ENCODE results near the gene RHBDF2.

Gene RHBDF2

GRCh38 chr17:76498876-76499251 lies 2.4 kb downstream of the RHBDF2 start:
- DNase-seq (ENCODE audit: extremely low spot score) = no peak
- ChIA-PET CTCF (interaction anchor here (1.2 to 1.7 kb wide), 3 partner anchors 32 to 42 kb away, joined by 3 to 4 read pairs (median 4); partner anchors contain the start of genes AANAT and PRCD), POLR2A (interaction anchor here (1.6 to 2.2 kb wide), 2 partner anchors 9 to 172 kb away, joined by 5 to 6 read pairs; no protein-coding TSS in a partner anchor)
- TF ChIP-seq NFRKB (IDR thresholded peaks at IDR 0.05) = no peak
- no peak for TF ChIP-seq SP1 (IDR thresholded peaks at IDR 0.05)
- no peak for TF ChIP-seq TARDBP (IDR thresholded peaks at IDR 0.05)
- no peak for TF ChIP-seq HDGF (IDR thresholded peaks at IDR 0.05; ENCODE audit: borderline replicate concordance)
- no peak for TF ChIP-seq CTBP1 (IDR thresholded peaks at IDR 0.05; ENCODE audit: borderline replicate concordance)
- no peak for TF ChIP-seq BHLHE40 (IDR thresholded peaks at IDR 0.05; ENCODE audit: borderline replicate concordance)
- TF ChIP-seq FOXM1 (IDR thresholded peaks at IDR 0.05; ENCODE audit: borderline replicate concordance) = no peak
- TF ChIP-seq ZNF384 (IDR thresholded peaks at IDR 0.05) = no peak
- TF ChIP-seq SUZ12 (IDR thresholded peaks at IDR 0.05) = no peak
- no peak for TF ChIP-seq L3MBTL2 (conservative IDR thresholded peaks at IDR 0.05)
- TF ChIP-seq LEF1 (IDR thresholded peaks at IDR 0.05; ENCODE audit: borderline replicate concordance) = no peak
- TF ChIP-seq FOXK2 (IDR thresholded peaks at IDR 0.05) = no peak
- no peak for TF ChIP-seq ARNT (IDR thresholded peaks at IDR 0.05)
- TF ChIP-seq FOXA1 (IDR thresholded peaks at IDR 0.05) = no peak
- no peak for TF ChIP-seq ELF4 (IDR thresholded peaks at IDR 0.05)
- TF ChIP-seq, protein P1, sequence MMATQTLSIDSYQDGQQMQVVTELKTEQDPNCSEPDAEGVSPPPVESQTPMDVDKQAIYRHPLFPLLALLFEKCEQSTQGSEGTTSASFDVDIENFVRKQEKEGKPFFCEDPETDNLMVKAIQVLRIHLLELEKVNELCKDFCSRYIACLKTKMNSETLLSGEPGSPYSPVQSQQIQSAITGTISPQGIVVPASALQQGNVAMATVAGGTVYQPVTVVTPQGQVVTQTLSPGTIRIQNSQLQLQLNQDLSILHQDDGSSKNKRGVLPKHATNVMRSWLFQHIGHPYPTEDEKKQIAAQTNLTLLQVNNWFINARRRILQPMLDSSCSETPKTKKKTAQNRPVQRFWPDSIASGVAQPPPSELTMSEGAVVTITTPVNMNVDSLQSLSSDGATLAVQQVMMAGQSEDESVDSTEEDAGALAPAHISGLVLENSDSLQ (IDR thresholded peaks at IDR 0.05) = no peak

GRCh38 chr17:76497979-76498875 lies 3.0 kb downstream of the RHBDF2 start:
- POLR2A ChIA-PET = interaction anchor here (1.6 to 2.2 kb wide), 2 partner anchors 8 to 173 kb away, joined by 5 to 6 read pairs; no protein-coding TSS in a partner anchor
- CTCF ChIA-PET = interaction anchor here (1.2 to 1.7 kb wide), 3 partner anchors 9 to 40 kb away, joined by 3 to 4 read pairs (median 4); partner anchors contain the start of gene AANAT
- DNase-seq (ENCODE audit: extremely low spot score) = peak; percentile 43
- TF ChIP-seq L3MBTL2 (conservative IDR thresholded peaks at IDR 0.05) (no peak), NFRKB (IDR thresholded peaks at IDR 0.05) (no peak), CTBP1 (IDR thresholded peaks at IDR 0.05; ENCODE audit: borderline replicate concordance) (no peak), ZNF384 (IDR thresholded peaks at IDR 0.05) (no peak)
- TF ChIP-seq, protein P1 (IDR thresholded peaks at IDR 0.05) = no peak

GRCh38 chr17:76497699-76497978 lies 3.6 kb downstream of the RHBDF2 start:
- ChIA-PET CTCF (interaction anchor here (1.2 to 1.7 kb wide), 3 partner anchors 9 to 99 kb away, joined by 3 to 4 read pairs (median 3); partner anchors contain the start of gene AANAT), POLR2A (interaction anchor here (2.2 kb wide), 1 partner anchor 174 kb away, joined by 6 read pairs; no protein-coding TSS in a partner anchor)
- DNase-seq (ENCODE audit: extremely low spot score) = no peak

DNA sequence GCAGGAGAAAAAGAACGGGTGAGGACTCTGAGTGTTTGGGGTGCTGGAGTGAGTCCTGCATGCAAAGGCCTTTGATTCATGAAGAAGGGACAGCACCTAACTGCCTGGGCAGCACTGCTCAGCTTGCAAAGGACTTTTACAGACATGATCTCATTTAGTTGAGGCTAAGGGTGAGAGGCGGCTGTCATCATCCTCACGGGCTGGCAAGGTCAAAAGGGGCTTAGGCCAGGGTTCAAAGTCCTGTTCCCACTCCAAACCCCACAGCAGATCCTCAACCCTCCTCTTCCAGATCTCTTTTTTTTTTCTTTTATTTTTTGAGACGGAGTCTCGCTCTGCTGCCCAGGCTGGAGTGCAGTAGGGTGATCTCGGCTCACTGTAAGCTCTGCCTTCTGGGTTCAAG lies 4.8 kb downstream of the RHBDF2 start:
- ChIA-PET CTCF (interaction anchor here (1.2 kb wide), 1 partner anchor 98 kb away, joined by 3 read pairs; no protein-coding TSS in a partner anchor), POLR2A (no interaction called here)
- TF ChIP-seq L3MBTL2 (conservative IDR thresholded peaks at IDR 0.05) = no peak
- TF ChIP-seq SUZ12 (IDR thresholded peaks at IDR 0.05) = no peak
- no peak for TF ChIP-seq ARNT (IDR thresholded peaks at IDR 0.05)
- no peak for TF ChIP-seq TARDBP (IDR thresholded peaks at IDR 0.05)
- TF ChIP-seq, protein P1 (IDR thresholded peaks at IDR 0.05) = no peak
- TF ChIP-seq CTBP1 (IDR thresholded peaks at IDR 0.05; ENCODE audit: borderline replicate concordance) = no peak
- no peak for DNase-seq (ENCODE audit: extremely low spot score)

More at GRCh38 chr17:76497699-76497978, 3.6 kb downstream of the RHBDF2 start:
- TF ChIP-seq FOXK2 (IDR thresholded peaks at IDR 0.05) (no peak), ZNF384 (IDR thresholded peaks at IDR 0.05) (no peak), NFRKB (IDR thresholded peaks at IDR 0.05) (no peak), FOXM1 (IDR thresholded peaks at IDR 0.05; ENCODE audit: borderline replicate concordance) (no peak), CTBP1 (IDR thresholded peaks at IDR 0.05; ENCODE audit: borderline replicate concordance) (no peak), SP1 (IDR thresholded peaks at IDR 0.05) (no peak), FOXA1 (IDR thresholded peaks at IDR 0.05) (no peak), ARNT (IDR thresholded peaks at IDR 0.05) (no peak), LEF1 (IDR thresholded peaks at IDR 0.05; ENCODE audit: borderline replicate concordance) (no peak), L3MBTL2 (conservative IDR thresholded peaks at IDR 0.05) (no peak), SUZ12 (IDR thresholded peaks at IDR 0.05) (no peak), HDGF (IDR thresholded peaks at IDR 0.05; ENCODE audit: borderline replicate concordance) (no peak), ELF4 (IDR thresholded peaks at IDR 0.05) (no peak), TARDBP (IDR thresholded peaks at IDR 0.05) (no peak), BHLHE40 (IDR thresholded peaks at IDR 0.05; ENCODE audit: borderline replicate concordance) (no peak)
- TF ChIP-seq, protein P1 (IDR thresholded peaks at IDR 0.05) = no peak

GRCh38 chr17:76495663-76496400 lies 5.4 kb downstream of the RHBDF2 start:
- POLR2A ChIA-PET = no interaction called here
- no peak for DNase-seq (ENCODE audit: extremely low spot score)
- no peak for TF ChIP-seq NFRKB (IDR thresholded peaks at IDR 0.05)
- no peak for TF ChIP-seq ELF4 (IDR thresholded peaks at IDR 0.05)
- no peak for TF ChIP-seq TARDBP (IDR thresholded peaks at IDR 0.05)
- CTCF ChIA-PET = no interaction called here
